HG02840 (cell line): Measurements from ENCODE around the gene FGF14.

Experiments
- ATAC-seq: cut with Tn5 transposase; IDR thresholded peaks from one replicate; pipeline ENCODE4 v1.9.1; 2021; ENCODE audit warnings: mild to moderate bottlenecking, moderate library complexity, moderate number of reproducible peaks; ENCODE audit not compliant: unreplicated experiment, low FRiP score

The FGF14 gene

GRCh38 chr13:102369302-102369701, 32.5 kb downstream of the FGF14 start:
- no peak for ATAC-seq

GRCh38 chr13:102367836-102368235, 34.0 kb downstream of the FGF14 start:
- no peak for ATAC-seq

- ATAC-seq = no peak
Measured at GRCh38 chr13:102361113-102361512, 40.7 kb downstream of the FGF14 start.

- no peak for ATAC-seq
Measured at GRCh38 chr13:102359264-102359663, 42.6 kb downstream of the FGF14 start.

GRCh38 chr13:102355251-102355650, 46.6 kb downstream of the FGF14 start:
- ATAC-seq = no peak

- no peak for ATAC-seq
Measured at GRCh38 chr13:102354011-102354410, 47.8 kb downstream of the FGF14 start.

GRCh38 chr13:102351521-102351920, 50.3 kb downstream of the FGF14 start:
- no peak for ATAC-seq

GRCh38 chr13:102347490-102347889, 54.4 kb downstream of the FGF14 start:
- no peak for ATAC-seq

GRCh38 chr13:102346769-102347168, 55.1 kb downstream of the FGF14 start:
- ATAC-seq = no peak

GRCh38 chr13:102344410-102344809, 57.4 kb downstream of the FGF14 start:
- no peak for ATAC-seq

- no peak for ATAC-seq
Measured at GRCh38 chr13:102333320-102334198, 68.3 kb downstream of the FGF14 start.

GRCh38 chr13:102328909-102329308, 72.9 kb downstream of the FGF14 start:
- ATAC-seq = peak; percentile 72

- no peak for ATAC-seq
Measured at GRCh38 chr13:102327119-102327617, 74.7 kb downstream of the FGF14 start.

GRCh38 chr13:102326381-102327118, 75.3 kb downstream of the FGF14 start:
- no peak for ATAC-seq

GRCh38 chr13:102325321-102325720, 76.5 kb downstream of the FGF14 start:
- ATAC-seq = no peak

- no peak for ATAC-seq
Measured at GRCh38 chr13:102323505-102323904, 78.3 kb downstream of the FGF14 start.

- no peak for ATAC-seq
Measured at GRCh38 chr13:102323012-102323411, 78.8 kb downstream of the FGF14 start.

- ATAC-seq = no peak
Measured at GRCh38 chr13:102322211-102322610, 79.6 kb downstream of the FGF14 start.

- ATAC-seq = no peak
Measured at GRCh38 chr13:102318233-102318632, 83.6 kb downstream of the FGF14 start.

GRCh38 chr13:102317593-102317992, 84.3 kb downstream of the FGF14 start:
- ATAC-seq = no peak

- ATAC-seq = no peak
Measured at GRCh38 chr13:102316732-102317131, 85.1 kb downstream of the FGF14 start.
